HepG2 (cell line): ENCODE measurements around the gene STARD10. TPM values are rescaled to one million over a fixed set of nuclear protein-coding genes. Genes with fewer than 3 reads are reported as not detected.

ENCODE experiments used
- FIP1L1 ChIP-seq: fragments of 200-400 bp; formaldehyde crosslinking; IDR thresholded peaks from 2 replicates; pipeline ENCODE4 v1.6.1; 2018; ENCODE audit warnings: low read depth, mild to moderate bottlenecking, low read length, moderate library complexity, borderline replicate concordance; ENCODE audit not compliant: insufficient read depth
- KDM2A ChIP-seq: sonication (generic); formaldehyde crosslinking; IDR thresholded peaks from 2 replicates; pipeline ENCODE4 v1.4.0; 2020; ENCODE audit warnings: low read depth, missing genetic modification reagents, borderline replicate concordance
- PPARG ChIP-seq: conservative IDR thresholded peaks from 2 replicates; pipeline ENCODE4 v1.6.1; 2016; ENCODE audit warnings: missing biosample characterization, missing genetic modification reagents
- THAP11 ChIP-seq: IDR thresholded peaks from 2 replicates; pipeline ENCODE4 v1.6.1; 2016; ENCODE audit warnings: missing biosample characterization, missing genetic modification reagents
- TP53 ChIP-seq: sonication (generic); formaldehyde crosslinking; conservative IDR thresholded peaks from 2 replicates; pipeline ENCODE4 v1.4.0; 2020; ENCODE audit warnings: missing genetic modification reagents
- ZNF205 ChIP-seq: IDR thresholded peaks from 2 replicates; pipeline ENCODE4 v1.6.1; 2018; ENCODE audit warnings: missing biosample characterization, missing genetic modification reagents
- ZNF3 ChIP-seq: IDR thresholded peaks from 2 replicates; pipeline ENCODE4 v1.7.0; 2017; ENCODE audit warnings: inconsistent platforms
- ZNF543 ChIP-seq: sonication (generic); formaldehyde crosslinking; IDR thresholded peaks from 2 replicates; pipeline ENCODE4 v1.4.0; 2020; ENCODE audit warnings: mild to moderate bottlenecking, missing genetic modification reagents
- ZNF550 ChIP-seq: sonication (generic); formaldehyde crosslinking; IDR thresholded peaks from 2 replicates; pipeline ENCODE4 v1.4.0; 2020; ENCODE audit warnings: mild to moderate bottlenecking, missing genetic modification reagents, borderline replicate concordance
- polyA plus RNA-seq, 8 experiments: library from polyadenylated mRNA; depleted of rRNA in 3 of 8; stranded (reverse) in 7 of 8; unstranded in 1 of 8; fragments of >200 nt; fragmentation: Illumina TruSeq in 4 of 8; extraction: Trizol in 4 of 8; gene quantifications; 2 replicates each; pipeline versions ENCODE4 v1.2.1 to v1.2.3, GENCODE V29; 2011 to 2016; ENCODE audit warnings: low read depth in 4 of 8, missing spikeins in 1 of 8, mixed read lengths in 1 of 8; ENCODE audit not compliant: insufficient read depth in 1 of 8
- total RNA-seq, 5 experiments: library from RNA; depleted of rRNA; stranded (reverse); fragments of >200 nt; fragmentation: Illumina TruSeq; extraction: Trizol; gene quantifications; 2 replicates each; pipeline ENCODE4 v1.2.3, GENCODE V29; 2016; ENCODE audit warnings: low read depth in 1 of 5
- TF ChIP-seq, protein P1 (sequence below): sonication (generic); formaldehyde crosslinking; IDR thresholded peaks from 2 replicates; pipeline ENCODE4 v1.4.0; 2020; ENCODE audit warnings: missing genetic modification reagents, borderline replicate concordance
- TF ChIP-seq, protein P2 (sequence below): sonication (generic); formaldehyde crosslinking; IDR thresholded peaks from 2 replicates; pipeline ENCODE4 v1.4.0; 2020; ENCODE audit warnings: missing genetic modification reagents
- TF ChIP-seq, protein P3 (sequence below): sonication (generic); formaldehyde crosslinking; IDR thresholded peaks from 2 replicates; pipeline ENCODE4 v1.5.1; 2020; ENCODE audit warnings: mild to moderate bottlenecking, missing genetic modification reagents
- TF ChIP-seq, protein P4 (sequence below): sonication (generic); formaldehyde crosslinking; IDR thresholded peaks from 2 replicates; pipeline ENCODE4 v1.4.0; 2020; ENCODE audit warnings: mild to moderate bottlenecking, missing genetic modification reagents, borderline replicate concordance

The STARD10 gene
- total and polyA plus RNA-seq, 2 of the 13 experiments (the other 11 are each of a cell fraction or from before 2014, with no cell fraction given) = 260 to 341 TPM

DNA sequence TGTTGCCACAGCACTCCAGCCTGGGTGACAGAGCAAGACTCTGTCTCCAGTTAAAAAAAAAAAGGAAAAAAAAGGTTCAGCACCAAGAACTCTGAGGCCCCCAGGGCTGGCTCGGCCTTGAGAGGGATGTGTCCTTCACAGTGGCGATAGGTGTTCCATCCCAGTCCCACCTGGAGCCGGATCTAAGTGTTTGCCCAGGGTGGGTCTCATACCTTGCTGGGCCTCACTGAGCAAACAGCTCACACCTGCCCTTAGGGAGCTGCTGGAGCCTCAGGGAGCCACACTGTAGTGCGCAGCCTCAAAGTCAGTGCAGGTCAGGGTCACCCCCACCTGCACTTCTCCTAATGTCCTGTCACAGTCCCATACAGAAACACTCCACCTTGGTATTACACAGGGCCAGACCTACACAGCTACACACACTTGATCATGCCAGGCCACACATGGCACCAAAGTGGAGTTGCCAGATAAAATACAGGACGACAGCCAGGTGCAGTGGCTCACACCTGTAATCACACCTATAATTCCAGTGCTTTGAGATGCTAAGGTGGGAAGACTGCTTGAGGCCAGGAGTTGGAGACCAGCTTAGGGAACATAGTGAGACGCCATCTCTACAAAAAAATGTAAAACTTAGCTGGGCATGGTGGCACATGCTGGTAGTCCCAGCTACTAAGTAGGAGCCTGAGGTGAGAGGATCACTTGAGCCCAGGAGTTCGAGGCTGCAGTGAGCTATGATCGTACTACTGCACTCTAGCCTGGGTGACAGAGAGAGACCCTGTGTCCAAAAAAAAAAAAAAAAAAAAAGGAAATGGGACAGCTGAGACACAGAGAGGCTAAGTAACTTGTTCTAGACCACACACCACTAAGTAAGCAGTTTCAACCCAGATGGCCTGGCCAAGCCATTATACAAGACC, 7.3 kb downstream of the STARD10 start (continued):
- TF ChIP-seq ZNF550 (CRISPR knock-in tag) (no peak), ZNF543 (CRISPR knock-in tag) (no peak), FIP1L1 (no peak), KDM2A (CRISPR knock-in tag) (peak; percentile 38; the same call in 1 of the 2 replicates), TP53 (CRISPR knock-in tag) (no peak), THAP11 (CRISPR knock-in tag) (peak; percentile 71), ZNF3 (CRISPR knock-in tag) (no peak), PPARG (CRISPR knock-in tag) (no peak; the same call in 1 of the 2 replicates), ZNF205 (CRISPR knock-in tag) (0 out of 2 replicates have a peak, but pooled peaks have one; percentile 31)
- TF ChIP-seq, protein P1, sequence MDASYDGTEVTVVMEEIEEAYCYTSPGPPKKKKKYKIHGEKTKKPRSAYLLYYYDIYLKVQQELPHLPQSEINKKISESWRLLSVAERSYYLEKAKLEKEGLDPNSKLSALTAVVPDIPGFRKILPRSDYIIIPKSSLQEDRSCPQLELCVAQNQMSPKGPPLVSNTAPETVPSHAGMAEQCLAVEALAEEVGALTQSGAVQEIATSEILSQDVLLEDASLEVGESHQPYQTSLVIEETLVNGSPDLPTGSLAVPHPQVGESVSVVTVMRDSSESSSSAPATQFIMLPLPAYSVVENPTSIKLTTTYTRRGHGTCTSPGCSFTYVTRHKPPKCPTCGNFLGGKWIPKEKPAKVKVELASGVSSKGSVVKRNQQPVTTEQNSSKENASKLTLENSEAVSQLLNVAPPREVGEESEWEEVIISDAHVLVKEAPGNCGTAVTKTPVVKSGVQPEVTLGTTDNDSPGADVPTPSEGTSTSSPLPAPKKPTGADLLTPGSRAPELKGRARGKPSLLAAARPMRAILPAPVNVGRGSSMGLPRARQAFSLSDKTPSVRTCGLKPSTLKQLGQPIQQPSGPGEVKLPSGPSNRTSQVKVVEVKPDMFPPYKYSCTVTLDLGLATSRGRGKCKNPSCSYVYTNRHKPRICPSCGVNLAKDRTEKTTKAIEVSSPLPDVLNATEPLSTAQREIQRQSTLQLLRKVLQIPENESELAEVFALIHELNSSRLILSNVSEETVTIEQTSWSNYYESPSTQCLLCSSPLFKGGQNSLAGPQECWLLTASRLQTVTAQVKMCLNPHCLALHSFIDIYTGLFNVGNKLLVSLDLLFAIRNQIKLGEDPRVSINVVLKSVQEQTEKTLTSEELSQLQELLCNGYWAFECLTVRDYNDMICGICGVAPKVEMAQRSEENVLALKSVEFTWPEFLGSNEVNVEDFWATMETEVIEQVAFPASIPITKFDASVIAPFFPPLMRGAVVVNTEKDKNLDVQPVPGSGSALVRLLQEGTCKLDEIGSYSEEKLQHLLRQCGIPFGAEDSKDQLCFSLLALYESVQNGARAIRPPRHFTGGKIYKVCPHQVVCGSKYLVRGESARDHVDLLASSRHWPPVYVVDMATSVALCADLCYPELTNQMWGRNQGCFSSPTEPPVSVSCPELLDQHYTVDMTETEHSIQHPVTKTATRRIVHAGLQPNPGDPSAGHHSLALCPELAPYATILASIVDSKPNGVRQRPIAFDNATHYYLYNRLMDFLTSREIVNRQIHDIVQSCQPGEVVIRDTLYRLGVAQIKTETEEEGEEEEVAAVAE (CRISPR knock-in tag) = 0 out of 2 replicates have a peak, but pooled peaks have one; percentile 26
- TF ChIP-seq, protein P2, sequence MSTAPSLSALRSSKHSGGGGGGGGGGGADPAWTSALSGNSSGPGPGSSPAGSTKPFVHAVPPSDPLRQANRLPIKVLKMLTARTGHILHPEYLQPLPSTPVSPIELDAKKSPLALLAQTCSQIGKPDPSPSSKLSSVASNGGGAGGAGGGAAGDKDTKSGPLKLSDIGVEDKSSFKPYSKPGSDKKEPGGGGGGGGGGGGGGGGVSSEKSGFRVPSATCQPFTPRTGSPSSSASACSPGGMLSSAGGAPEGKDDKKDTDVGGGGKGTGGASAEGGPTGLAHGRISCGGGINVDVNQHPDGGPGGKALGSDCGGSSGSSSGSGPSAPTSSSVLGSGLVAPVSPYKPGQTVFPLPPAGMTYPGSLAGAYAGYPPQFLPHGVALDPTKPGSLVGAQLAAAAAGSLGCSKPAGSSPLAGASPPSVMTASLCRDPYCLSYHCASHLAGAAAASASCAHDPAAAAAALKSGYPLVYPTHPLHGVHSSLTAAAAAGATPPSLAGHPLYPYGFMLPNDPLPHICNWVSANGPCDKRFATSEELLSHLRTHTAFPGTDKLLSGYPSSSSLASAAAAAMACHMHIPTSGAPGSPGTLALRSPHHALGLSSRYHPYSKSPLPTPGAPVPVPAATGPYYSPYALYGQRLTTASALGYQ (CRISPR knock-in tag) = peak; percentile 49; the same call in 1 of the 2 replicates
- TF ChIP-seq, protein P3, sequence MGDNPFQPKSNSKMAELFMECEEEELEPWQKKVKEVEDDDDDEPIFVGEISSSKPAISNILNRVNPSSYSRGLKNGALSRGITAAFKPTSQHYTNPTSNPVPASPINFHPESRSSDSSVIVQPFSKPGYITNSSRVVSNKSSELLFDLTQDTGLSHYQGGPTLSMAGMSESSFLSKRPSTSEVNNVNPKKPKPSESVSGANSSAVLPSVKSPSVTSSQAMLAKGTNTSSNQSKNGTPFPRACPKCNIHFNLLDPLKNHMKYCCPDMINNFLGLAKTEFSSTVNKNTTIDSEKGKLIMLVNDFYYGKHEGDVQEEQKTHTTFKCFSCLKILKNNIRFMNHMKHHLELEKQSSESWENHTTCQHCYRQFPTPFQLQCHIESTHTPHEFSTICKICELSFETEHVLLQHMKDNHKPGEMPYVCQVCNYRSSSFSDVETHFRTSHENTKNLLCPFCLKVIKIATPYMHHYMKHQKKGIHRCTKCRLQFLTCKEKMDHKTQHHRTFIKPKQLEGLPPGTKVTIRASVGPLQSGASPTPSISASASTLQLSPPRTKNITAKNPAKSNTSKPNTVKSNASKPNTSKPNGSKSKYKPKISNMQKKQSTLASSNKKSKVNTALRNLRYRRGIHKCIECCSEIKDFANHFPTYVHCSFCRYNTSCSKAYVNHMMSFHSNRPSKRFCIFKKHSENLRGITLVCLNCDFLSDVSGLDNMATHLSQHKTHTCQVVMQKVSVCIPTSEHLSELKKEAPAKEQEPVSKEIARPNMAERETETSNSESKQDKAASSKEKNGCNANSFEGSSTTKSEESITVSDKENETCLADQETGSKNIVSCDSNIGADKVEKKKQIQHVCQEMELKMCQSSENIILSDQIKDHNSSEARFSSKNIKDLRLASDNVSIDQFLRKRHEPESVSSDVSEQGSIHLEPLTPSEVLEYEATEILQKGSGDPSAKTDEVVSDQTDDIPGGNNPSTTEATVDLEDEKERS (CRISPR knock-in tag) = no peak
- TF ChIP-seq, protein P4, sequence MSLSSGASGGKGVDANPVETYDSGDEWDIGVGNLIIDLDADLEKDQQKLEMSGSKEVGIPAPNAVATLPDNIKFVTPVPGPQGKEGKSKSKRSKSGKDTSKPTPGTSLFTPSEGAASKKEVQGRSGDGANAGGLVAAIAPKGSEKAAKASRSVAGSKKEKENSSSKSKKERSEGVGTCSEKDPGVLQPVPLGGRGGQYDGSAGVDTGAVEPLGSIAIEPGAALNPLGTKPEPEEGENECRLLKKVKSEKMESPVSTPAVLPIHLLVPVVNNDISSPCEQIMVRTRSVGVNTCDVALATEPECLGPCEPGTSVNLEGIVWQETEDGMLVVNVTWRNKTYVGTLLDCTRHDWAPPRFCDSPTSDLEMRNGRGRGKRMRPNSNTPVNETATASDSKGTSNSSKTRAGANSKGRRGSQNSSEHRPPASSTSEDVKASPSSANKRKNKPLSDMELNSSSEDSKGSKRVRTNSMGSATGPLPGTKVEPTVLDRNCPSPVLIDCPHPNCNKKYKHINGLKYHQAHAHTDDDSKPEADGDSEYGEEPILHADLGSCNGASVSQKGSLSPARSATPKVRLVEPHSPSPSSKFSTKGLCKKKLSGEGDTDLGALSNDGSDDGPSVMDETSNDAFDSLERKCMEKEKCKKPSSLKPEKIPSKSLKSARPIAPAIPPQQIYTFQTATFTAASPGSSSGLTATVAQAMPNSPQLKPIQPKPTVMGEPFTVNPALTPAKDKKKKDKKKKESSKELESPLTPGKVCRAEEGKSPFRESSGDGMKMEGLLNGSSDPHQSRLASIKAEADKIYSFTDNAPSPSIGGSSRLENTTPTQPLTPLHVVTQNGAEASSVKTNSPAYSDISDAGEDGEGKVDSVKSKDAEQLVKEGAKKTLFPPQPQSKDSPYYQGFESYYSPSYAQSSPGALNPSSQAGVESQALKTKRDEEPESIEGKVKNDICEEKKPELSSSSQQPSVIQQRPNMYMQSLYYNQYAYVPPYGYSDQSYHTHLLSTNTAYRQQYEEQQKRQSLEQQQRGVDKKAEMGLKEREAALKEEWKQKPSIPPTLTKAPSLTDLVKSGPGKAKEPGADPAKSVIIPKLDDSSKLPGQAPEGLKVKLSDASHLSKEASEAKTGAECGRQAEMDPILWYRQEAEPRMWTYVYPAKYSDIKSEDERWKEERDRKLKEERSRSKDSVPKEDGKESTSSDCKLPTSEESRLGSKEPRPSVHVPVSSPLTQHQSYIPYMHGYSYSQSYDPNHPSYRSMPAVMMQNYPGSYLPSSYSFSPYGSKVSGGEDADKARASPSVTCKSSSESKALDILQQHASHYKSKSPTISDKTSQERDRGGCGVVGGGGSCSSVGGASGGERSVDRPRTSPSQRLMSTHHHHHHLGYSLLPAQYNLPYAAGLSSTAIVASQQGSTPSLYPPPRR = peak; percentile 81; the same call in 1 of the 2 replicates
